CD4-positive, alpha-beta T cell (primary cell): ENCODE results near the gene PPT1. TPM values are rescaled to one million over a fixed set of nuclear protein-coding genes. Genes with fewer than 3 reads are reported as not detected.
A peak's percentile ranks its signal among the peaks of the same experiment; 100 is the strongest.

Source experiments
- ATAC-seq: fragments of 200-7000 bp; cut with Tn5 transposase; one replicate; pipeline ENCODE4 v1.10.0; 2022; ENCODE audit warnings: mild to moderate bottlenecking; ENCODE audit not compliant: poor library complexity
- CTCF ChIA-PET: fragments of 350-600 bp; sonication (Branson Sonifier 250); formaldehyde crosslinking; loops from one replicate; lab custom pipeline; 2021; ENCODE audit warnings: antibody characterized with exemption, inconsistent platforms; lab: Charles Lee
- POLR2A ChIA-PET: fragments of 350-600 bp; sonication (Branson Sonifier 250); formaldehyde crosslinking; loops from one replicate; lab custom pipeline; 2021; ENCODE audit warnings: antibody characterized with exemption, inconsistent platforms; lab: Charles Lee
- DNase-seq, 14 experiments: peaks; one replicate each; pipeline ENCODE4 v3.0.0-alpha.2; 2013 to 2020; ENCODE audit warnings: mixed read lengths in 2 of 14
- H3K27ac ChIP-seq, 2 donors: one replicate each; pipeline versions ENCODE4 v1.5.1 to v1.7.0; 2013; ENCODE audit warnings: low read length in 2 of 2, low read depth in 1 of 2, mild to moderate bottlenecking in 1 of 2
- H3K27me3 ChIP-seq, 2 experiments: 1 replicate in 1 of 2; 2 replicates in 1 of 2; pipeline versions ENCODE4 v1.6.1 to v1.7.0; 2013; ENCODE audit warnings: low read length in 2 of 2, control low read depth in 1 of 2, mild to moderate bottlenecking in 1 of 2, moderate library complexity in 1 of 2; ENCODE audit not compliant: insufficient read depth in 2 of 2, control insufficient read depth in 1 of 2
- H3K36me3 ChIP-seq: one replicate; pipeline ENCODE4 v1.6.1; 2013; ENCODE audit warnings: low read length, control low read depth; ENCODE audit not compliant: insufficient read depth
- H3K4me1 ChIP-seq: one replicate; pipeline ENCODE4 v1.6.1; 2013; ENCODE audit warnings: low read length, control low read depth; ENCODE audit not compliant: insufficient read depth
- H3K4me3 ChIP-seq: one replicate; pipeline ENCODE4 v1.5.1; 2013; ENCODE audit warnings: mild to moderate bottlenecking, low read length, moderate library complexity
- H3K9me3 ChIP-seq, 2 experiments: 1 replicate in 1 of 2; 2 replicates in 1 of 2; pipeline versions ENCODE4 v1.6.1 to v1.7.0; 2013; ENCODE audit warnings: low read length in 2 of 2, mild to moderate bottlenecking in 2 of 2, control low read depth in 1 of 2, moderate library complexity in 1 of 2; ENCODE audit not compliant: control insufficient read depth in 1 of 2, insufficient read depth in 1 of 2
- H3K27ac Mint-ChIP-seq: one replicate; pipeline ENCODE4 v1.8.0; 2020; ENCODE audit warnings: mixed read lengths
- H3K27me3 Mint-ChIP-seq: one replicate; pipeline ENCODE4 v1.8.0; 2021; ENCODE audit warnings: mixed read lengths
- H3K36me3 Mint-ChIP-seq: one replicate; pipeline ENCODE4 v1.8.0; 2021; ENCODE audit warnings: low read depth, mixed read lengths
- H3K4me1 Mint-ChIP-seq: one replicate; pipeline ENCODE4 v1.8.0; 2021; ENCODE audit warnings: low read depth, mixed read lengths
- H3K4me3 Mint-ChIP-seq: one replicate; pipeline ENCODE4 v1.8.0; 2020; ENCODE audit warnings: mild to moderate bottlenecking, mixed read lengths
- H3K9me3 Mint-ChIP-seq: one replicate; pipeline ENCODE4 v1.8.0; 2020; ENCODE audit warnings: mixed read lengths
- CTCF ChIP-seq: fragments of 200-600 bp; IDR thresholded peaks from one replicate; pipeline ENCODE4 v1.8.0; 2022; ENCODE audit warnings: antibody characterized with exemption, mild to moderate bottlenecking
- intact Hi-C, 2 experiments: fragments of 100-400 bp; cut with DNase I in 1 of 2; cut with micrococcal nuclease in 1 of 2; formaldehyde crosslinking; loops; one replicate each; pipeline versions ENCODE4 v1.15.1 to v1.9.0; 2023 to 2025; cut with DNase I, micrococcal nuclease
- total RNA-seq, 174 experiments: library from RNA in 2 of 174; stranded (reverse) in 2 of 174; gene quantifications; one replicate each; pipeline ENCODE4 v1.2.3 and lab custom pipeline; 2021 to 2026

PPT1 gene
- total RNA-seq, 2 experiments from 2014 or later = 31.9 to 34.5 TPM

- peak overlapping the region in 1 of 2 donors; percentile 3 for H3K27ac ChIP-seq
- Mint-ChIP-seq H3K4me3 (no peak overlapping the region), H3K27me3 (no peaks in the 10 kb centered on the region), H3K9me3 (no peaks in the 10 kb centered on the region), H3K36me3 (peaks cover 94% of the 10 kb centered on the region), H3K4me1 (peaks cover 53% of the 10 kb centered on the region), H3K27ac (peak overlapping the region; percentile 58)
- H3K36me3 ChIP-seq = peaks cover 98% of the 10 kb centered on the region
- ChIA-PET POLR2A (interaction anchor here (1.0 kb wide), 1 partner anchor 8 kb away, joined by 3 read pairs; no protein-coding TSS in a partner anchor), CTCF (no interaction called here)
- ATAC-seq (no peak), DNase-seq (no peak)
- intact Hi-C loops = no loop called here
- H3K9me3 ChIP-seq = no peaks in the 10 kb centered on the region
- no peak for TF ChIP-seq CTCF
- H3K4me1 ChIP-seq = peaks cover 25% of the 10 kb centered on the region
- no peaks in the 10 kb centered on the region for H3K27me3 ChIP-seq
- no peak overlapping the region for H3K4me3 ChIP-seq
Measured at GRCh38 chr1:40067023-40067422, 30.0 kb downstream of the PPT1 start.

GRCh38 chr1:40064797-40065499 is 32.1 kb downstream of the PPT1 start:
- ATAC-seq = peak; percentile 65
- ChIA-PET CTCF (interaction anchor here (1.5 kb wide), 1 partner anchor 26 kb away, joined by 4 read pairs; no protein-coding TSS in a partner anchor), POLR2A (interaction anchor here (1.3 to 1.5 kb wide), 2 partner anchors 24 to 26 kb away, joined by 5 to 9 read pairs; partner anchors contain the start of gene CAP1)
- Mint-ChIP-seq H3K4me3 (peak overlapping the region; percentile 60), H3K4me1 (peaks cover 74% of the 10 kb centered on the region), H3K27ac (peak overlapping the region; percentile 95), H3K9me3 (no peaks in the 10 kb centered on the region), H3K27me3 (no peaks in the 10 kb centered on the region), H3K36me3 (peaks cover 94% of the 10 kb centered on the region)
- Histone ChIP-seq H3K4me1 (peaks cover 37% of the 10 kb centered on the region), H3K36me3 (peaks cover 99% of the 10 kb centered on the region), H3K27me3 (no peaks in the 10 kb centered on the region), H3K4me3 (no peak overlapping the region), H3K27ac (peak overlapping the region; percentile 24 to 41), H3K9me3 (no peaks in the 10 kb centered on the region)
- intact Hi-C loops = no loop called here
- DNase-seq = peak in 2 of 14 experiments; percentile 14 to 36
- no peak for TF ChIP-seq CTCF

- ChIA-PET POLR2A (interaction anchor here (0.6 to 6.3 kb wide), 16 partner anchors 8 to 920 kb away, joined by 3 to 56 read pairs (median 3); partner anchors contain the start of genes CAP1 and CTPS1), CTCF (interaction anchor here (1.1 to 1.4 kb wide), 3 partner anchors 11 to 28 kb away, joined by 3 to 7 read pairs (median 3); no protein-coding TSS in a partner anchor)
- Histone ChIP-seq H3K4me1 (peaks cover 72% of the 10 kb centered on the region), H3K4me3 (peak overlapping the region; percentile 30), H3K36me3 (peaks cover 79% of the 10 kb centered on the region), H3K27me3 (no peaks in the 10 kb centered on the region), H3K9me3 (no peaks in the 10 kb centered on the region), H3K27ac (peak overlapping the region; percentile 59 to 62)
- Mint-ChIP-seq H3K27me3 (no peaks in the 10 kb centered on the region), H3K27ac (peak overlapping the region; percentile 95), H3K4me3 (peak overlapping the region; percentile 88), H3K9me3 (no peaks in the 10 kb centered on the region), H3K4me1 (peaks cover 96% of the 10 kb centered on the region), H3K36me3 (peaks cover 85% of the 10 kb centered on the region)
- intact Hi-C loops = loop anchor here (2.0 to 5.0 kb wide), 2 partner anchors 19 to 197 kb away; partner anchors contain the start of genes CAP1 (in 2 of the 2) and ZMPSTE24 (in 1 of the 2)
- TF ChIP-seq CTCF = no peak
- ATAC-seq (peak; percentile 38), DNase-seq (peak in 3 of 14 experiments; percentile 25 to 51 (median 47))
Measured at GRCh38 chr1:40059960-40060750, 36.9 kb downstream of the PPT1 start.
